WTC11 (cell line): ENCODE results near the gene TLCD3B.

Source experiments
- ZNF232 ChIP-seq: sonication (generic); formaldehyde crosslinking; IDR thresholded peaks from 2 replicates; pipeline ENCODE4 v1.8.0; 2022; ENCODE audit warnings: mild to moderate bottlenecking, missing genetic modification reagents
- TF ChIP-seq, protein P1 (sequence below): sonication (generic); formaldehyde crosslinking; conservative IDR thresholded peaks from 2 replicates; pipeline ENCODE4 v1.8.1; 2022; ENCODE audit warnings: mild to moderate bottlenecking, missing genetic modification reagents
- TF ChIP-seq, protein P2 (sequence below): sonication (generic); formaldehyde crosslinking; IDR thresholded peaks from 2 replicates; pipeline ENCODE4 v1.8.0; 2022; ENCODE audit warnings: missing genetic modification reagents
- TF ChIP-seq, protein P3 (sequence below): fragments of 250-450 bp; sonication (Bioruptor Pico); IDR thresholded peaks from 2 replicates; pipeline ENCODE4 v2.1.2; 2022; ENCODE audit warnings: mild to moderate bottlenecking, moderate library complexity

DNA sequence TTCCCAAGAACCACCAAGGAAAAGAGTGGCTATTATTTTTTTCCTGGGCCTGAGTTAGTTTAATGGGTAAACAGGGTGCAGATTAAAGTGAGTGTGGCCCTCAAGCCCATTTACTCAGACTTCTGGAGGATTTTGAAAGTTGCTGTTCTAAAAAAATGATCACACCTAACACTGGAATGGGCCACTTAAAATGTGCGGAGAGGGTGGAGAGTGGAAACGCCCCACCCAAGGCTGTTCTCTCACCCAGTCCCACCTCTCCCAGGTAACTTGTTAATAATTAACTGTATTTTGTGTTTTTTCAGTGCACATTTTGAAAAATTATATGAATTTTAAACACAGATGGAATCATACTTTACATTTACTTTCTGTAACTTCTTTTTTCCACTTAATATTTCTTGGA is 41.0 kb downstream of the TLCD3B start:
- no peak for TF ChIP-seq ZNF232 (CRISPR knock-in tag)
- TF ChIP-seq, protein P1, sequence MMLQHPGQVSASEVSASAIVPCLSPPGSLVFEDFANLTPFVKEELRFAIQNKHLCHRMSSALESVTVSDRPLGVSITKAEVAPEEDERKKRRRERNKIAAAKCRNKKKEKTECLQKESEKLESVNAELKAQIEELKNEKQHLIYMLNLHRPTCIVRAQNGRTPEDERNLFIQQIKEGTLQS: no peak
- TF ChIP-seq, protein P2, sequence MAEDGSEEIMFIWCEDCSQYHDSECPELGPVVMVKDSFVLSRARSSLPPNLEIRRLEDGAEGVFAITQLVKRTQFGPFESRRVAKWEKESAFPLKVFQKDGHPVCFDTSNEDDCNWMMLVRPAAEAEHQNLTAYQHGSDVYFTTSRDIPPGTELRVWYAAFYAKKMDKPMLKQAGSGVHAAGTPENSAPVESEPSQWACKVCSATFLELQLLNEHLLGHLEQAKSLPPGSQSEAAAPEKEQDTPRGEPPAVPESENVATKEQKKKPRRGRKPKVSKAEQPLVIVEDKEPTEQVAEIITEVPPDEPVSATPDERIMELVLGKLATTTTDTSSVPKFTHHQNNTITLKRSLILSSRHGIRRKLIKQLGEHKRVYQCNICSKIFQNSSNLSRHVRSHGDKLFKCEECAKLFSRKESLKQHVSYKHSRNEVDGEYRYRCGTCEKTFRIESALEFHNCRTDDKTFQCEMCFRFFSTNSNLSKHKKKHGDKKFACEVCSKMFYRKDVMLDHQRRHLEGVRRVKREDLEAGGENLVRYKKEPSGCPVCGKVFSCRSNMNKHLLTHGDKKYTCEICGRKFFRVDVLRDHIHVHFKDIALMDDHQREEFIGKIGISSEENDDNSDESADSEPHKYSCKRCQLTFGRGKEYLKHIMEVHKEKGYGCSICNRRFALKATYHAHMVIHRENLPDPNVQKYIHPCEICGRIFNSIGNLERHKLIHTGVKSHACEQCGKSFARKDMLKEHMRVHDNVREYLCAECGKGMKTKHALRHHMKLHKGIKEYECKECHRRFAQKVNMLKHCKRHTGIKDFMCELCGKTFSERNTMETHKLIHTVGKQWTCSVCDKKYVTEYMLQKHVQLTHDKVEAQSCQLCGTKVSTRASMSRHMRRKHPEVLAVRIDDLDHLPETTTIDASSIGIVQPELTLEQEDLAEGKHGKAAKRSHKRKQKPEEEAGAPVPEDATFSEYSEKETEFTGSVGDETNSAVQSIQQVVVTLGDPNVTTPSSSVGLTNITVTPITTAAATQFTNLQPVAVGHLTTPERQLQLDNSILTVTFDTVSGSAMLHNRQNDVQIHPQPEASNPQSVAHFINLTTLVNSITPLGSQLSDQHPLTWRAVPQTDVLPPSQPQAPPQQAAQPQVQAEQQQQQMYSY (CRISPR knock-in tag): no peak
- TF ChIP-seq, protein P3, sequence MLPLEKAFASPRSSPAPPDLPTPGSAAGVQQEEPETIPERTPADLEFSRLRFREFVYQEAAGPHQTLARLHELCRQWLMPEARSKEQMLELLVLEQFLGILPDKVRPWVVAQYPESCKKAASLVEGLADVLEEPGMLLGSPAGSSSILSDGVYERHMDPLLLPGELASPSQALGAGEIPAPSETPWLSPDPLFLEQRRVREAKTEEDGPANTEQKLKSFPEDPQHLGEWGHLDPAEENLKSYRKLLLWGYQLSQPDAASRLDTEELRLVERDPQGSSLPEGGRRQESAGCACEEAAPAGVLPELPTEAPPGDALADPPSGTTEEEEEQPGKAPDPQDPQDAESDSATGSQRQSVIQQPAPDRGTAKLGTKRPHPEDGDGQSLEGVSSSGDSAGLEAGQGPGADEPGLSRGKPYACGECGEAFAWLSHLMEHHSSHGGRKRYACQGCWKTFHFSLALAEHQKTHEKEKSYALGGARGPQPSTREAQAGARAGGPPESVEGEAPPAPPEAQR (CRISPR knock-in tag): no peak
